DMS153 (cell line): ENCODE results near the gene FOCAD.

ENCODE experiments used
- DNase-seq: peaks from one replicate; lab custom pipeline; 2025; lab: John Stamatoyannopoulos, UW

FOCAD gene

GRCh38 chr9:20734275-20734674, 50.2 kb downstream of the FOCAD start:
- no peak for DNase-seq

- no peak for DNase-seq
These were observed 56.2 kb downstream of the FOCAD start for GRCh38 chr9:20740304-20740703.

- DNase-seq: no peak
These were observed 57.0 kb downstream of the FOCAD start for GRCh38 chr9:20740929-20741582.

GRCh38 chr9:20742833-20743232, 58.8 kb downstream of the FOCAD start:
- DNase-seq: no peak

- no peak for DNase-seq
These were observed 60.1 kb downstream of the FOCAD start for GRCh38 chr9:20744036-20744630.

GRCh38 chr9:20746967-20747366, 62.9 kb downstream of the FOCAD start:
- no peak for DNase-seq

GRCh38 chr9:20749496-20750198, 65.6 kb downstream of the FOCAD start:
- no peak for DNase-seq

- DNase-seq: no peak
These were observed 69.7 kb downstream of the FOCAD start for GRCh38 chr9:20753761-20754160.

- DNase-seq: no peak
These were observed 70.5 kb downstream of the FOCAD start for GRCh38 chr9:20754556-20754955.

GRCh38 chr9:20760246-20760891, 76.3 kb downstream of the FOCAD start:
- no peak for DNase-seq

GRCh38 chr9:20770947-20771346, 86.9 kb downstream of the FOCAD start:
- DNase-seq: no peak

GRCh38 chr9:20771729-20772128, 87.7 kb downstream of the FOCAD start:
- DNase-seq: no peak

GRCh38 chr9:20775683-20776082, 91.6 kb downstream of the FOCAD start:
- DNase-seq: no peak

GRCh38 chr9:20781092-20781491, 97.0 kb downstream of the FOCAD start:
- no peak for DNase-seq

- DNase-seq: no peak
These were observed 98.2 kb downstream of the FOCAD start for GRCh38 chr9:20782289-20782688.

- DNase-seq: no peak
These were observed 99.3 kb downstream of the FOCAD start for GRCh38 chr9:20783057-20784038.

GRCh38 chr9:20784196-20784595, 100.1 kb downstream of the FOCAD start:
- DNase-seq: no peak

- DNase-seq: no peak
These were observed 102.7 kb downstream of the FOCAD start for GRCh38 chr9:20786807-20787206.

- DNase-seq: no peak
These were observed 104.7 kb downstream of the FOCAD start for GRCh38 chr9:20788526-20789451.

GRCh38 chr9:20790721-20791120, 106.7 kb downstream of the FOCAD start:
- DNase-seq: no peak

- no peak for DNase-seq
These were observed 107.6 kb downstream of the FOCAD start for GRCh38 chr9:20791682-20792081.
